NCI-H1417 (cell line): ENCODE results near the gene SP2.

Experiments
- DNase-seq, 3 experiments: peaks; one replicate each; lab custom pipeline; 2025; lab: John Stamatoyannopoulos, UW

The SP2 gene

DNA sequence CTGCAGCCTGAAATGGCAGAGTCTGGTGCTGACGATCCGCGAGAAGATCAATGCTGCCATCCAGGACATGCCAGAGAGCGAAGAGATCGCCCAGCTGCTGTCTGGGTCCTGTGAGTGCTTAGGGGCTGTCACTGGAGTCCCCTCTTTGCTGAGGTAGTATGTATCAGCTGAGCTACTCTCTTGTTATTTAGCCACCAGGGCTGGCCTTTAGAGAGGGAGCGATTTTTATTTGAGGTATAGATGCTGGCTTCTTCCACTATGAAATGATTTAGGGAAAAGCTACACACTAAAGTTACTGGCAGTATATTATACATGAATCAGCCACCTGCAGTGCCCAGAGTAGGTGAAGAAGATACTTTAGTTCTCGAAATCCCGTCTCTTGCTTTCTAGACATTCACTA lies 77.5 kb downstream of the SP2 start:
- no peak for DNase-seq

DNA sequence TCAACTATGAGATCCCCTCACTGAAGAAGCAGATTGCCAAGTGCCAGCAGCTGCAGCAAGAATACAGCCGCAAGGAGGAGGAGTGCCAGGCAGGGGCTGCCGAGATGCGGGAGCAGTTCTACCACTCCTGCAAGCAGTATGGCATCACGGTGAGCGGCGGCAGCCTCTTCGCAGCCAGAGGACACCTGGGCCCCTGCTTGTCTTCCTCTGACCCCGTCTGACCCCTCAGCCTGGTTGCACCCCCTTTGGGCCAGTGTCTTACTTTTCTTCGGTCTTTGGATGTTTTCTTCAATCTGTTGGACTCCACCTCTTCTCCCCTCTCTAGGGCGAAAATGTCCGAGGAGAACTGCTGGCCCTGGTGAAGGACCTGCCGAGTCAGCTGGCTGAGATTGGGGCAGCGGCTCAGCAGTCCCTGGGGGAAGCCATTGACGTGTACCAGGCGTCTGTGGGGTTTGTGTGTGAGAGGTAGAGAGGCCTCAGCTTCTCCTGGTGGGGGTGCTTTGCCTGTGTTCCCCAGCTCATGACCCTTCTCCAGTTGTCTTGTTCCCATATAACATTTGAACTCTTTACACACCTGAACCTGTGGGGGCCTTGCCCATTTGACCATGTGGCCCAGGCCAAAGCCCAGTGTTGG lies 79.3 kb downstream of the SP2 start:
- no peak for DNase-seq

DNA sequence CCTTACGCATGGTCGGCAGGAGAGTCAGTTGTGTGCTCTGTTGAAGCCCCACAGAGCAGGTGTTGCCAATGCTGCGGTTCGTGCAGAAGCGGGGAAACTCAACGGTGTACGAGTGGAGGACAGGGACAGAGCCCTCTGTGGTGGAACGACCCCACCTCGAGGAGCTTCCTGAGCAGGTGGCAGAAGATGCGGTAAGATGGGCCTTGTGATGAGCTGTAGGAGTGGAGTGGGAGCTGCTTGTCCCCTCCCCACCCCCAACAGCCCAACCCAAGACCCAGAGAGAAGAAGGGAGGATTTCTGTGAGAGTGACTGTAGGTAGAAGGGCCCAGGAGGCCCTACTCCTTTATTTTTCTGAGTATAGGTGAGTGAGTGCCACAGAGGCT lies 79.8 kb downstream of the SP2 start:
- DNase-seq, result no peak

DNA sequence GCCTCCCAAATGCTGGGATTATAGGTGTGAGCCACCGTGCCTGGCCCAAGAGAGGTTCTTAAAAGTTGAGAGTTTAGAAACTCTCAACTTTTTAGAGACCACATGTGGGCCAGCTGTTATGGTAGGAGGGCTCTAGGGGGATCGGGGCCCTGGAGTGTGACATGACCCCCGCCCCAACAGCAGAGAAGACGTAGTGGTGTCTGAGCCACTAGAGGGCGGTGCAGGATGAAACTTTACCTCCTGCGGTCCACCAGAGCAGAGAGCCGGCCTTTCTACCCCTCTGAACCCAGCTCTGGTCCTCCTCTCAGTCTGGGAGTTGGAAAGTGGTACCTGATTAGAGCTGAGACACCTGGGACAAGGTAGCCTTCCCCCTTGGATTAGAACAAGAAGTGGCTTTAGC lies 82.3 kb downstream of the SP2 start:
- DNase-seq, result peak; percentile 61 to 86 (median 66)
